ENCODE measurements around the gene MXD4. TPM values are rescaled to one million over a fixed set of nuclear protein-coding genes. Genes with fewer than 3 reads are reported as not detected.

Gene MXD4
- total RNA-seq, 1 donor from 2014 or later: 22.7 TPM

DNA sequence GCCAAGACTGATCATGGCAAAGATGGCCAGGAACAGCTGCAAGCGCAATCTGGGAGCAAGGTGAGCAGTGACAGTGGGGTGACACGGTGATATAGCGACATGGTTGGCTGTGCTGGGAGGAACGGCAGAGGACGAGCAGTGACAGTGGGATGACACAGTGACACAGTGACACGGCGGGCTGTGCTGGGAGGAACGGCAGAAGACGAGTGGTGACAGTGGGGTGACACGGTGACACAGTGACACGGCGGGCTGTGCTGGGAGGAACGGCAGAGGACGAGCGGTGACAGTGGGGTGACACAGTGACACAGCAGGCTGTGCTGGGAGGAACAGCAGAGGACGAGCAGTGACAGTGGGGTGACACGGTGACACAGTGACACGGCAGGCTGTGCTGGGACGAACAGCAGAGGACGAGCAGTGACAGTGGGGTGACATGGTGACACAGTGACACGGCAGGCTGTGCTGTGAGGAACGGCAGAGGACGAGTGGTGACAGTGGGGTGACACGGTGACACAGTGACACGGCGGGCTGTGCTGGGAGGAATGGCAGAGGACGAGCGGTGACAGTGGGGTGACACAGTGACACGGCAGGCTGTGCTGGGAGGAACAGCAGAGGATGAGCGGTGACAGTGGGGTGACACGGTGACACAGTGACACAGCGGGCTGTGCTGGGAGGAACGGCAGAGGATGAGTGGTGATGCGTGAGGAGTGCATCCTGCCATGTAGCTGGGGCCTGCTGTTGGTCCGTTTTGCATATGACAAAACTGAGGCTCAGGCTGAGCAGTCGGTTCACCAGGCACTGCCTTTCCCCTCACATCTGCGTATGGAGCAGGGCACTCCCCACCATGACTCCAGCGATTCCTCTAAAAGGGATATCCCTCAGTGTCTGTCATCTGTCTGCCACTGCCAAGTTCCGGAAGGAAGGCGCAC lies 36.0 kb upstream of the MXD4 start:
- H3K27me3 Mint-ChIP-seq (ENCODE audit: insufficient read depth, low read depth): peaks cover 11% of the 10 kb centered on the region
- Histone ChIP-seq H4K20me1 (ENCODE audit: low read depth) (no peaks in the 10 kb centered on the region), H3K9me3 (ENCODE audit: low read depth) (no peaks in the 10 kb centered on the region), H2AFZ (replicated peaks) (no peak overlapping the region), H3K9ac (no peak overlapping the region), H3K4me3 (no peak overlapping the region), H3K27me3 (no peaks in the 10 kb centered on the region), H3K4me2 (no peak overlapping the region), H3K79me2 (ENCODE audit: low read depth) (no peaks in the 10 kb centered on the region), H3F3A (ENCODE audit: low read depth) (no peaks in the 10 kb centered on the region), H3K27ac (no peak overlapping the region), H3K4me1 (no peaks in the 10 kb centered on the region), H3K36me3 (no peaks in the 10 kb centered on the region)
- H3K27ac Mint-ChIP-seq: peak overlapping the region; percentile 78
- no peak for DNase-seq (ENCODE audit: low spot score)
- no peaks in the 10 kb centered on the region for H3K4me1 Mint-ChIP-seq
- peak overlapping the region; percentile 59 for H3K4me3 Mint-ChIP-seq
- H3K36me3 Mint-ChIP-seq: peaks cover 4% of the 10 kb centered on the region
- peaks cover 6% of the 10 kb centered on the region for H3K9me3 Mint-ChIP-seq
- TF ChIP-seq CTCF (IDR thresholded peaks at IDR 0.05): no peak
- no peak for TF ChIP-seq EZH2phosphoT487 (IDR thresholded peaks at IDR 0.05)
- no peak for TF ChIP-seq EZH2 (IDR thresholded peaks at IDR 0.05)

DNA sequence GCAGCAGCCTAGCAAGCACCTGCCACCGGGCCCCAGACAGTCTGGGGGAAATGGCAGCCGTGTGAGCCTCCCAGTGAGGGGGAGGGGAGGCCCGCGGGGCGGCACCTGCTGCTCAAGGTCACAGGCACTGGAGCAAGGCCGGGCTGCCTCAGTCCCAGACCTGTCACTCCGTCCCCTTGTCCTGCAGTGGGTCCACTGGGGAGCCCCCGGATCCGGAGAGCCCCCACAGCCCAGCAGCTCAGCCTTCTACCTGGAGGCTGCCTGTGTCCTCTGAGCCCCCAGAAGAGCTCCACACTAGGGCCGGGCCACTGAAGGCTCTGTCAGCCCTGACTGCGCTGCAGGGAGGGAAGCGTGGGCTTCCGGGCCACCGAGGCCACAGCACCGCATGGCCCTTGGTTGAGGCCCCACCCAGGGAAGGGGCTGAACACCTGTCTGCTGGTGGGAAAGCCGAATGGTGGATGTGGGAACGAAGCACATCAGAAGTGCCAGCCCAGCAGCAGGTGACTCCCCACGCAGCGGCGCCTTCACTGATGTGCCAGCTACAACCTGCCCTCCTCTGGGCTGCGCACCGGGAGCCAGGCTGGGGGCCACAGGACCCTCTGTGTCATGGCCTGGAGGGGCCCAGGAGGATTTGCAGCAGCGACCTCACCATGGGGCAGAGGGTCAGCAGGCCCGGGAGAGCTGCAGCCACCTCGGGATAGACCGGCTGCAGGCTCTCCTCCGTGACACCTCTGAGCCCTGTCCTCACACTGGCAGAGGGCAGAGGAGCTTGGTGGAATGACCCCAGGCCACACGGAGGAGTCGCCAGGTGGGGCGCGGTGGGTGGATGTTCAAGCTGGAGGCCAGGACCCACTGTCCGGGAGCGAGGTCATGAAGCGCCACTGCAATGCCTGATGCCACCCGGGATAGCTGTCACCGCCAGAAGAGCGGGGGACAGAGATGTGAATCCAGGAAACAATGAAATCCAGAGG lies 35.0 kb upstream of the MXD4 start:
- H3K4me1 ChIP-seq: no peaks in the 10 kb centered on the region
- no peaks in the 10 kb centered on the region for H3K9me3 ChIP-seq (ENCODE audit: low read depth)
- DNase-seq (ENCODE audit: low spot score): no peak
- Mint-ChIP-seq H3K36me3 (no peaks in the 10 kb centered on the region), H3K9me3 (no peaks in the 10 kb centered on the region), H3K27ac (peak overlapping the region; percentile 78), H3K4me3 (no peak overlapping the region), H3K27me3 (ENCODE audit: insufficient read depth, low read depth) (peaks cover 11% of the 10 kb centered on the region), H3K4me1 (peaks cover 8% of the 10 kb centered on the region)
- TF ChIP-seq CTCF (IDR thresholded peaks at IDR 0.05): no peak
- no peak for TF ChIP-seq EZH2phosphoT487 (IDR thresholded peaks at IDR 0.05)
- TF ChIP-seq EZH2 (IDR thresholded peaks at IDR 0.05): no peak
- H3F3A ChIP-seq (ENCODE audit: low read depth): no peaks in the 10 kb centered on the region
- no peaks in the 10 kb centered on the region for H3K79me2 ChIP-seq (ENCODE audit: low read depth)
- no peak overlapping the region for H3K27ac ChIP-seq
- H4K20me1 ChIP-seq (ENCODE audit: low read depth): no peaks in the 10 kb centered on the region
- no peaks in the 10 kb centered on the region for H3K36me3 ChIP-seq
- no peak overlapping the region for H3K4me3 ChIP-seq
- H2AFZ ChIP-seq (replicated peaks): no peak overlapping the region
- no peak overlapping the region for H3K4me2 ChIP-seq
- no peaks in the 10 kb centered on the region for H3K27me3 ChIP-seq
- no peak overlapping the region for H3K9ac ChIP-seq

- no peaks in the 10 kb centered on the region for H3F3A ChIP-seq (ENCODE audit: low read depth)
- H3K4me2 ChIP-seq: no peak overlapping the region
- Mint-ChIP-seq H3K9me3 (no peaks in the 10 kb centered on the region), H3K27ac (no peak overlapping the region), H3K4me3 (no peak overlapping the region), H3K36me3 (no peaks in the 10 kb centered on the region), H3K4me1 (peaks cover 8% of the 10 kb centered on the region), H3K27me3 (ENCODE audit: insufficient read depth, low read depth) (peaks cover 9% of the 10 kb centered on the region)
- H3K27ac ChIP-seq: no peak overlapping the region
- no peaks in the 10 kb centered on the region for H3K4me1 ChIP-seq
- no peaks in the 10 kb centered on the region for H3K27me3 ChIP-seq
- H3K9ac ChIP-seq: no peak overlapping the region
- TF ChIP-seq EZH2 (IDR thresholded peaks at IDR 0.05) (no peak), EZH2phosphoT487 (IDR thresholded peaks at IDR 0.05) (no peak), CTCF (IDR thresholded peaks at IDR 0.05) (no peak)
- H4K20me1 ChIP-seq (ENCODE audit: low read depth): no peaks in the 10 kb centered on the region
- DNase-seq (ENCODE audit: low spot score): no peak
- H3K9me3 ChIP-seq (ENCODE audit: low read depth): no peaks in the 10 kb centered on the region
- no peak overlapping the region for H2AFZ ChIP-seq (replicated peaks)
- no peak overlapping the region for H3K4me3 ChIP-seq
- no peaks in the 10 kb centered on the region for H3K79me2 ChIP-seq (ENCODE audit: low read depth)
- H3K36me3 ChIP-seq: no peaks in the 10 kb centered on the region
These were observed 34.1 kb upstream of the MXD4 start for GRCh38 chr4:2295900-2296442.

Data from neural progenitor cell (in vitro differentiated cells).